Left ventricle myocardium inferior (tissue), 1 donor: ENCODE data around the gene C2CD4C. TPM values are rescaled to one million over a fixed set of nuclear protein-coding genes. Genes with fewer than 3 reads are reported as not detected.
"Not testable (repeated sequence)": the region's sequence is repeated elsewhere in the genome, so short reads cannot be mapped to it uniquely, and the experiment has no call there.

Experiments
- DNase-seq: peaks from one replicate; pipeline ENCODE4 v3.0.0-alpha.2; 2020
- H3K27ac ChIP-seq: fragments of 200-600 bp; replicated peaks from 2 replicates; pipeline ENCODE4 v1.8.0; 2021
- H3K27me3 ChIP-seq: fragments of 200-600 bp; 2 replicates; pipeline ENCODE4 v1.8.0; 2021; ENCODE audit warnings: low read depth
- H3K36me3 ChIP-seq: fragments of 200-600 bp; 2 replicates; pipeline ENCODE4 v1.8.0; 2021
- H3K4me1 ChIP-seq: fragments of 200-600 bp; 2 replicates; pipeline ENCODE4 v1.8.0; 2021
- H3K4me3 ChIP-seq: fragments of 200-600 bp; 2 replicates; pipeline ENCODE4 v1.8.0; 2021; ENCODE audit warnings: mild to moderate bottlenecking, moderate library complexity
- H3K9me3 ChIP-seq: fragments of 200-600 bp; replicated peaks from 2 replicates; pipeline ENCODE4 v1.8.0; 2021
- CTCF ChIP-seq: fragments of 200-600 bp; IDR thresholded peaks from 2 replicates; pipeline ENCODE4 v1.8.0; 2021; ENCODE audit warnings: antibody characterized with exemption, mild to moderate bottlenecking, borderline replicate concordance
- intact Hi-C: fragments of 100-400 bp; cut with micrococcal nuclease; formaldehyde crosslinking; loops from one replicate; pipeline ENCODE4 v1.11.0; 2022
- total RNA-seq: library from RNA; stranded (reverse); fragmentation: NEBNext Ultra II Directional; extraction: Animal tissue kit (Norgen Biotek cat#: 25700); gene quantifications from one replicate; pipeline ENCODE4 v1.2.1, GENCODE V29; 2021
- donor health status: DM: no; HTN: yes; CAD: no; lungs with severe emphysema.

C2CD4C gene
- total RNA-seq, 1 donor from 2014 or later = 0.63 TPM

GRCh38 chr19:435707-436412, 26.9 kb upstream of the C2CD4C start:
- Histone ChIP-seq H3K4me3 (no peak overlapping the region), H3K27ac (no peak overlapping the region), H3K9me3 (no peaks in the 10 kb centered on the region), H3K36me3 (peaks cover 23% of the 10 kb centered on the region), H3K27me3 (no peaks in the 10 kb centered on the region), H3K4me1 (peaks cover 5% of the 10 kb centered on the region)
- no peak for TF ChIP-seq CTCF
- intact Hi-C loops = no loop called here
- no peak for DNase-seq

DNA sequence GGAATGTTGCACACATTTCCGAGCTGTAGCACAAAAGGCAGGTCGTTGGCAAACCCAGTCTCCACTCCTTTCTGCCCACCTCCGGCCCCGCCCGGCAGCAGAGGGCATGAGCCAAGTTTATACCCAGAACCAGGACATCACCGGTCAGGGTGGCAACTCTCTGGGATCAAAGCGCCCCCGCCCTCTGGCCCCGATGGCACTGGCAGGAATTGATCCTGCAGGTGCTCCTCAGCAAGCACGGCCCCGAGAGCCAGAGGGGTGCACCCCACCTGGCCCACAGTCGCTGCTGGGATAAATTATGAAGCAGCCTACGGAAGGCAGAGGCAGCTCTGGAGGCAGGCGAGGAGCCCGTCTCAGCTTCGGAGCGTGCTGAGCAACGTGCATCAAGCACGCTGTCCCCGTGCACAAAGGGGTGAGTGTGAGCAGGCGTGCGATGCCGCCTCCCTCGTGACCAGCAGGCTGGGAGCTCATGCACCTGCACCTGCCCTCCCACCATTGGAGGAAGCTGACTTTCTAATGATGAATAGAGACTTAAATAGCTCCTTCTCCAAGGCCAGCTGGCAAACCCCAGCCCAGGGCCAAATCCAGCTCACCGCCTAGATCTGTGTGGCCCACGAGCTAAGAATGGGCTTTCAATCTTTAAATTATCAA, 26.2 kb upstream of the C2CD4C start:
- Histone ChIP-seq H3K27me3 (no peaks in the 10 kb centered on the region), H3K36me3 (peaks cover 23% of the 10 kb centered on the region), H3K27ac (no peak overlapping the region), H3K4me3 (no peak overlapping the region), H3K9me3 (no peaks in the 10 kb centered on the region), H3K4me1 (peaks cover 2% of the 10 kb centered on the region)
- no peak for TF ChIP-seq CTCF
- intact Hi-C loops = no loop called here
- no peak for DNase-seq

GRCh38 chr19:434152-434960, 25.4 kb upstream of the C2CD4C start:
- intact Hi-C loops = no loop called here
- H3K4me3 ChIP-seq = no peak overlapping the region
- no peak overlapping the region for H3K27ac ChIP-seq
- no peaks in the 10 kb centered on the region for H3K9me3 ChIP-seq
- DNase-seq = no peak
- peaks cover 2% of the 10 kb centered on the region for H3K4me1 ChIP-seq
- H3K27me3 ChIP-seq = no peaks in the 10 kb centered on the region
- H3K36me3 ChIP-seq = peaks cover 20% of the 10 kb centered on the region
- no peak for TF ChIP-seq CTCF

- peaks cover 29% of the 10 kb centered on the region for H3K36me3 ChIP-seq
- H3K4me1 ChIP-seq = peaks cover 7% of the 10 kb centered on the region
- no peak for DNase-seq
- no peak overlapping the region for H3K4me3 ChIP-seq
- intact Hi-C loops = no loop called here
- no peaks in the 10 kb centered on the region for H3K9me3 ChIP-seq
- no peaks in the 10 kb centered on the region for H3K27me3 ChIP-seq
- H3K27ac ChIP-seq = no peak overlapping the region
- no peak for TF ChIP-seq CTCF
Observed at GRCh38 chr19:430701-431100, 21.8 kb upstream of the C2CD4C start.

DNA sequence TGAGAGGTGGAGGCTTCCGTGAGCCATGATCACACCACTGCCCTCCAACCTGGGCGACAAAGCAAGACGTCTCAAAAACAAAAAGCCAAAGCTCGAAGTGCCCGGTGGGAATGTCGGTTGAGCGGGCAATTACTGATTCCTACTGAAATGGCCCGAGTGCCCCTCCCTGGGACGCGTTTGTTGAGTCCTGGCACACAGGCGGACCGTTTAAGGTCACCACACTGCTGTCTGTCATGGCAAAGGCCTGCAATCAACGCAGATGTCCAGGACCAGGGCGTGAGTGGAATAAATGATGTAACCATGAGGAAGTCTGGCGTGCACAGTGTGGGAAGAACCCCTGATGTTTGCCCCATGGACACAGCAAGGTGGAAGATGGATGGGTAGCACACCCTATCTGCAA, 19.2 kb upstream of the C2CD4C start:
- TF ChIP-seq CTCF = no peak
- Histone ChIP-seq H3K4me3 (no peak overlapping the region), H3K4me1 (peaks cover 20% of the 10 kb centered on the region), H3K9me3 (no peaks in the 10 kb centered on the region), H3K36me3 (peaks cover 17% of the 10 kb centered on the region), H3K27me3 (no peaks in the 10 kb centered on the region), H3K27ac (no peak overlapping the region)
- intact Hi-C loops = no loop called here
- no peak for DNase-seq

- H3K4me3 ChIP-seq, DNase-seq, H3K9me3 ChIP-seq, intact Hi-C loops, H3K27ac ChIP-seq, H3K27me3 ChIP-seq: not testable (repeated sequence)
- peaks cover 20% of the 10 kb centered on the region for H3K4me1 ChIP-seq
- peaks cover 18% of the 10 kb centered on the region for H3K36me3 ChIP-seq
Observed at GRCh38 chr19:427675-428074, 18.7 kb upstream of the C2CD4C start.
